IgD-negative memory B cell (primary cell): Measurements from ENCODE around the gene KCNH1. TPM values are rescaled to one million over a fixed set of nuclear protein-coding genes. Genes with fewer than 3 reads are reported as not detected.
"Not testable (repeated sequence)": the region's sequence is repeated elsewhere in the genome, so short reads cannot be mapped to it uniquely, and the experiment has no call there.

Experiments used
- H3K27ac Mint-ChIP-seq, 3 donors: one replicate each; pipeline ENCODE4 v1.8.0; 2020 to 2022; ENCODE audit warnings: mild to moderate bottlenecking in 3 of 3, mixed read lengths in 3 of 3, moderate library complexity in 1 of 3
- H3K27me3 Mint-ChIP-seq: one replicate; pipeline ENCODE4 v1.8.0; 2021; ENCODE audit warnings: mixed read lengths
- H3K36me3 Mint-ChIP-seq: one replicate; pipeline ENCODE4 v1.8.0; 2020; ENCODE audit warnings: mild to moderate bottlenecking, mixed read lengths
- H3K4me1 Mint-ChIP-seq, 3 donors: one replicate each; pipeline ENCODE4 v1.8.0; 2020 to 2022; ENCODE audit warnings: mixed read lengths in 3 of 3, mild to moderate bottlenecking in 1 of 3
- H3K4me3 Mint-ChIP-seq, 4 donors: one replicate each; pipeline ENCODE4 v1.8.0; 2020 to 2022; ENCODE audit warnings: mild to moderate bottlenecking in 4 of 4, mixed read lengths in 4 of 4, moderate library complexity in 3 of 4
- H3K9me3 Mint-ChIP-seq, 3 donors: one replicate each; pipeline ENCODE4 v1.8.0; 2020 to 2021; ENCODE audit warnings: mixed read lengths in 3 of 3, mild to moderate bottlenecking in 1 of 3
- polyA plus RNA-seq: library from polyadenylated mRNA; unstranded; fragments of 300-500 nt; fragmentation: Illumina TruSeq; gene quantifications from one replicate; pipeline ENCODE4 v1.2.3, GENCODE V29; 2021

The KCNH1 gene
- polyA plus RNA-seq, 1 donor from 2014 or later, result 0.14 TPM

DNA sequence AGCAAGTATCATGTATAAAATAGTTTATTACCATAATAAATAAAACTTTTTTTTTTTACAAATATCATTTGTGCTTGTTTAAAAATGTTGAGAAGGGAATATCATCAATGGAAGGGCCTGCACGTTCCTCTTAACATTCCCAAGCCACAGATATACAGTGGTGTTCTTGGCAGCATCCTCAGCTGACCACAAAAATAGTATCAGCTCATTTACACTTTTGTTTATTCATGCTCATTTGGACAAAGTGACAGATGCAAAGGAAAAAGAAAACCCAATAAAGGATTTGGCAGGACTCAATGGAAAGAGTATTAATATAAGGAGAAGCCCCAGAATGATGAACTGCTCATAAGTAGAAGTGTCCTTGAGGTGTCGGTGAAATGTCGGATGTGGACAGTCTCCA is 455.6 kb downstream of the KCNH1 start:
- H3K4me1 Mint-ChIP-seq, result peaks cover 0 to 1% (median 0%) of the 10 kb centered on the region in 3 donors
- peaks cover 20% of the 10 kb centered on the region for H3K36me3 Mint-ChIP-seq
- H3K27me3 Mint-ChIP-seq, result no peaks in the 10 kb centered on the region
- no peaks in the 10 kb centered on the region for H3K9me3 Mint-ChIP-seq
- H3K4me3 Mint-ChIP-seq, result no peak overlapping the region
- no peak overlapping the region for H3K27ac Mint-ChIP-seq

DNA sequence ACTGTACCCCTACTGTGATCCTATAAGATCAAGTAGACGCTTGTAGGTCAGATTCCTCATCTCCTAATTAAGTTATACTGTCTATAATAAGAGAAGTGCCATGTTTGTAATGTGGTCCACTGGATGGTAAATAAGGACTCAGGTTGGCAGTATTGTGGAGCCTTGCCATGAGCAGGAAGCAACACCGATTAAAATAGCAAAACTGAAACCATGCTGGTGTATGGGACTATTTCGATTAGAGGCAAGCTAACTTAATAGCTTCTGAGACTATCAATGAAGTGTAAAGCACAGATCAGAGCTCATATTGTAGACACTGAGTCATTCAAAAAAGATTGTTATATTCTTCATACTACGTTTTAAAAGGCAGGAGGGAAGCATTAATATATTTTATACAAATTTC is 456.4 kb downstream of the KCNH1 start:
- Mint-ChIP-seq H3K27me3 (no peaks in the 10 kb centered on the region), H3K27ac (peak overlapping the region in 1 of 3 donors; percentile 31), H3K36me3 (peaks cover 20% of the 10 kb centered on the region), H3K4me1 (peaks cover 0 to 1% (median 0%) of the 10 kb centered on the region in 3 donors), H3K9me3 (no peaks in the 10 kb centered on the region), H3K4me3 (no peak overlapping the region)

DNA sequence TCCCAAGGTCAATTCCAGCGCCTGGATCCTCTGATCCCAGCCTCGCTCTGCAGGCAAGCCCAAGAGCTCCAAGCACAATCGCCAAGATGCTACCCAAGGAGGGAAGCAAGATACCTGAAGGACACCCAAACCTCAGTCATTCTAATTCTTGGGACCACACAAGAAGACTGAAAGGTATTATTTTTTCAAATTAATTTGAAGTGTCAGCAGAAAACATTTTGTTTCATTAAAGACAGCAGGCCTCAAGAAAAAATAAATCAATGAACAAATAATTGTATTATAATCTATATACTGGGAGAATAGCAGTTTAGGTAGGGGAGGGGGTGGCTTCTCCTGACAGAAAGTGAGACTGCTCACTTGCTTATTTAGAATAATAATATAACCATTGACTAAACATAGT is 457.4 kb downstream of the KCNH1 start:
- Mint-ChIP-seq H3K4me3 (no peak overlapping the region), H3K4me1 (peaks cover 0 to 1% (median 0%) of the 10 kb centered on the region in 3 donors), H3K36me3 (peaks cover 20% of the 10 kb centered on the region), H3K9me3 (no peaks in the 10 kb centered on the region), H3K27ac (no peak overlapping the region), H3K27me3 (no peaks in the 10 kb centered on the region)

DNA sequence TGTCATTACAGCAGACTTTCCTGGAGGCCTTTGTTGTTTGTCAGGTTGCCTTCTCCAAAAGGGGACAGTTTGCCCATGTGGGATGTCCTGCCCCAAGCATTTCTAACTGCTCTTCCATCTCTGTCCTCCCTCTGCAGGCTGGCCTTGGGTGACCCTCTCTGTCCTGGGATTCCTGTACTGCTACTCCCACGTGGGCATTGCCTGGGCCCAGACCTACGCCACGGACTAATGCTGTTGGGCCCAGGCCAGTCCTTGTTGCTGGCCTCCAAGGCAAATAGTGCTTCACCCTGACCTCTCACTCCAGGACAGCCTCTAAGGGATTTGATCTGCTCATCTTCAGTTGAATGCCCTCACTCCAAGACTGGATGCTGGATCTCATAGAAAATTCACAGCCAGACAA is 459.8 kb downstream of the KCNH1 start:
- Mint-ChIP-seq H3K4me1 (peaks cover 0 to 1% (median 0%) of the 10 kb centered on the region in 3 donors), H3K9me3 (peaks cover 0 to 2% (median 0%) of the 10 kb centered on the region in 3 donors), H3K27ac (no peak overlapping the region), H3K27me3 (no peaks in the 10 kb centered on the region), H3K36me3 (peaks cover 17% of the 10 kb centered on the region), H3K4me3 (no peak overlapping the region)

DNA sequence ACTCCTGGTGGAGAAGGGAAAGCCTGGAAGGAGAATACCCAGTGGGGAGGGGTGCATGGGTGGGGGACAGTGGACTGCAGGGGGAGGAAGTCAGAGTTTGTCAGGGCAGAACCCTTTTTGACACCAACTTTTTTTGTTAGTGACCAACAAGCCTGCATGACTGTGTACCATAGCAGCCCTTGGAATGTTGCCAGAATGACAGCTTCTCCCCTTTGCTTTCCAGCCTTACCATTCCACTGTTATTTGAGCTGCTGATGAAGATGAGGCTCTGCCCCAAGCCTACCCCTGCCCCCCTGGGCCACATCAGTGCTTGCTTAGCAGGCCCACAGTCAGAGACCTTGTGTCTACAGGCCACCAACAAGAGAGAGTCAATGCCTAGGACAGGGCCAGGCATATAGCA is 464.0 kb downstream of the KCNH1 start:
- peaks cover 0 to 4% (median 0%) of the 10 kb centered on the region in 3 donors for H3K9me3 Mint-ChIP-seq
- peaks cover 12% of the 10 kb centered on the region for H3K36me3 Mint-ChIP-seq
- H3K4me1 Mint-ChIP-seq, result no peaks in the 10 kb centered on the region

DNA sequence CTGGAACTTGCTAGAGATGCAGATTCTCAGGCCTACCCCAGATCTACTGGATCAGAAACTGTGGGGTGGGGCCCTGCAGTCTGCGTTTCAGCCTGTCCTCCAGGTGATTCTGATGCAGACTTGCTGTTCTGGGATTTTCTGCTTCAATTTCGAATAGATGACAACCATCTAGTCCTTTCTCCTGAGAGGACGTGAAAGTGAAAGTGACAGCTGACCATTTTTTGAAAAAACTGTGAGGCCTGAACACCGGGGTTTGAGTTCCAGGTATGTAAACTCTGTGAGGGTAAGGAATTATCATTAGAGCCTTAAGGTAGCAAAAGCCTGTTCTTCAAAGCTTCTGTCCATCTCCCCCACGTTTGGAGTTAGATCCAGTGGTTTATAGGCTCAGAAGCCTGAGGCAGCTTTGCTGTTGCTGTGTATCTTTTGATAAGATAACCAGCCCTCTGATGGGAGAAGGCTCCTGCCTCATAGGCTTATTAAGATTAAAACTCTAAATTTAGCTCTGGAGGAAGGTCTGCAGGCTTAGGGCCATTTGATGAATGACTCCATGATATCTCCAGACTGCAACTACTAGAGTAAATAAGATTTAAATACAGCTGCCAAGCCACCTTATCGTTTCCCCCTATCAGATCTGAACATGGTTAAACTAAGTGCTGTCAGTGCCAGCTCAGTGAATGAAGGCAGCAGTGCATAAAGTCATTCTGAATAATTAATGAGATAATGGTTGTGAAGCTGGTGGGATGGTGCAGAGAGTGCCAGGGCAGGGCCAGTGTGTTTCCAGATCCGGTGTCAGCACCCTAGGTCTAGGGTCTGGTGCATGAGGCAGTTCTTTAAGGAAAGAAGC is 470.0 kb downstream of the KCNH1 start:
- Mint-ChIP-seq H3K4me3 (no peak overlapping the region), H3K4me1 (peaks cover 2 to 5% (median 4%) of the 10 kb centered on the region in 3 donors), H3K9me3 (peaks cover 0 to 5% (median 2%) of the 10 kb centered on the region in 3 donors), H3K36me3 (peaks cover 5% of the 10 kb centered on the region), H3K27ac (no peak overlapping the region), H3K27me3 (no peaks in the 10 kb centered on the region)

More for the DNA sequence above, 464.0 kb downstream of the KCNH1 start:
- no peak overlapping the region for H3K4me3 Mint-ChIP-seq
- no peak overlapping the region for H3K27ac Mint-ChIP-seq
- no peaks in the 10 kb centered on the region for H3K27me3 Mint-ChIP-seq

DNA sequence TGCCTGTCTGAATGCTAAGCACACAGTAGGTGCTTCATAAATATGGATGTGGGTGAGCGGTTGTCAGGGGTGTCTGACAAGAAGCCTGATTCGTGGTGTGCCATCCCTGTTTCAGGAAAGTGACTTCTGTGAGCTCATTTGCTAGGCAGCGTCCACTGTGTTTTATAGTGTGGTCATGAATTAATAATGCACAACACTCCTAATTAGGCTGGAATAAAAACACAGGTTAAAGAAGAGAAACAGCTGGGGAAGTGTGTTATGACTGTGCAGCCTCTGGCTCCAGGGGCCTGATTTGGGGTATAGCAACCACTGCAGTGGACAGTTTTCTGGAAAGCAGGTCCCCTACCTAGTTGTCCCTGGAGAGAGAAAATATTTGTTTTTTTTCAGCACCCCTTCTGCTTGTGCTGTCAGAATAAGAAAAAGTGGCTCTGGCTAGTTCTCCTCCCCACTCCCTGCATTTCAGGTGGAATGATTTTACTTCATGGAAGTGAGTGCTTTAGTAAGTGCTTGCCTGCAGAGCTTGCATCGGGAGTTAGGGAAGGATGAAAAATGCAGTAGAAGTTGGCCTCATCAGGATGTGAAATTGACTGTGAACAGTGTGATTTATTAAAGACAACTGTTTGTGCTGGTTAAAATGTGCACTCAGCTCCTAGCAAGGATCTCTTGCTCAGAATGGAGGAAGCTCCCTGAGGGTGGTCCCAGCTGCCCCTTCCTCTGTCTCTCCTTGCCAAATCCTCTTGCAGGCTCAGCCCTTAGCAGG is 471.5 kb downstream of the KCNH1 start:
- no peaks in the 10 kb centered on the region for H3K27me3 Mint-ChIP-seq
- peaks cover 2% of the 10 kb centered on the region for H3K36me3 Mint-ChIP-seq
- H3K9me3 Mint-ChIP-seq, result peaks cover 0 to 8% (median 0%) of the 10 kb centered on the region in 3 donors
- H3K4me3 Mint-ChIP-seq, result no peak overlapping the region
- no peak overlapping the region for H3K27ac Mint-ChIP-seq
- peaks cover 2 to 5% (median 4%) of the 10 kb centered on the region in 3 donors for H3K4me1 Mint-ChIP-seq

DNA sequence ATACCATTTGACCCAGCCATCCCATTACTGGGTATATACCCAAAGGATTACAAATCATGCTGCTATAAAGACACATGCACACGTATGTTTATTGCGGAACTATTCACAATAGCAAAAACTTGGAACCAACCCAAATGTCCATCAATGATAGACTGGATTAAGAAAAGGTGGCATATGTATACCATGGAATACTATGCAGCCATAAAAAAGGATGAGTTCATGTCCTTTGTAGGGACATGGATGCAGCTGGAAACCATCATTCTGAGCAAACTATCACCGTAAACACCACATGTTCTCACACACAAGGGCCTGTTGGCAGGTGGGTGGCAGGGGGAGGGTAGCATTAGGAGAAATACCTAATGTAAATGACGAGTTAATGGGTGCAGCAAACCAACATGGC is 472.4 kb downstream of the KCNH1 start:
- H3K4me1 Mint-ChIP-seq, H3K27ac Mint-ChIP-seq, H3K27me3 Mint-ChIP-seq, H3K9me3 Mint-ChIP-seq, H3K4me3 Mint-ChIP-seq, H3K36me3 Mint-ChIP-seq: not testable (repeated sequence)

DNA sequence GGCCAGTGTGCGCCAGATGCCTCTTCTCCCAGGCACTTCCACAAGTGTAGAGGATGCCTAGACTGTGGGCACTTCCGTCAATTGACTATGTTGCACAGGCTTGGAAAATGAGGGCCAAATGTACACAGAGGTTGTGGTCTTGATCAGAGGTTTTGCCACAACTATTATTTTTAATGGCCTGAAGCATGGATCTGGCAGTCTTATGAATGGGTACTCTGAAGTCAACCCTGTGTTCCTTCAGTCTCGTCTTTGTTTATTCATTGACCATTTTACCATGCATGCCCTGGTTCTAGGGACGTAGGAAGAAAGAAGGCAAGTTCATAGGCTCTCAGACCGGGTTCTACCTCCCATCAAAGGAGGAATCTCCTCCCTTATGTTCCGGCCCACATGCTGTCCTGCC is 476.1 kb downstream of the KCNH1 start:
- peak overlapping the region in 1 of 3 donors; percentile 39 for H3K27ac Mint-ChIP-seq
- H3K4me1 Mint-ChIP-seq, result peaks cover 0 to 2% (median 2%) of the 10 kb centered on the region in 3 donors
- no peaks in the 10 kb centered on the region for H3K27me3 Mint-ChIP-seq
- peak overlapping the region in 1 of 4 donors; percentile 30 for H3K4me3 Mint-ChIP-seq
- H3K36me3 Mint-ChIP-seq, result peaks cover 2% of the 10 kb centered on the region
- peaks cover 0 to 8% (median 0%) of the 10 kb centered on the region in 3 donors for H3K9me3 Mint-ChIP-seq

DNA sequence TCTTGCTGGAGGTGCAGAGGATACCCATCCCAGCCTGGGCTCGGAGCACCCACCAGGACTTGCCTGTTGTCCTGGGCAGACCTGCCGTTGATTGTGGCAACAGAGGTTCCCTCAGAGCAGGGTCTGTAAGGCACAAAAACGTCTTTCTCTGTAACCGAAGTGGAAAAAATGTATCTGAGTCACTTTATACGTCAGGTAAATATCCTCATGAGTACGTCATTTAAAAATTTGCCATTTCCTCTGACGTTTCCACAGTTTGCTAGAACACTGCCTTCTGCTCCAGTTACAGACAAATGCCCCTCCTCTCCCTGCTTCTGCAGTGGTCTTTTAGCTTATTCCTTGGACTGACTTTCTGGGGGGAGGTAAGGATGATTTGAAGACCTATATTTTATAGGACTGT is 478.4 kb downstream of the KCNH1 start:
- Mint-ChIP-seq H3K4me3 (no peak overlapping the region), H3K36me3 (peaks cover 4% of the 10 kb centered on the region), H3K27ac (no peak overlapping the region), H3K9me3 (peaks cover 0 to 6% (median 0%) of the 10 kb centered on the region in 3 donors), H3K4me1 (peaks cover 0 to 4% (median 0%) of the 10 kb centered on the region in 3 donors), H3K27me3 (no peaks in the 10 kb centered on the region)

DNA sequence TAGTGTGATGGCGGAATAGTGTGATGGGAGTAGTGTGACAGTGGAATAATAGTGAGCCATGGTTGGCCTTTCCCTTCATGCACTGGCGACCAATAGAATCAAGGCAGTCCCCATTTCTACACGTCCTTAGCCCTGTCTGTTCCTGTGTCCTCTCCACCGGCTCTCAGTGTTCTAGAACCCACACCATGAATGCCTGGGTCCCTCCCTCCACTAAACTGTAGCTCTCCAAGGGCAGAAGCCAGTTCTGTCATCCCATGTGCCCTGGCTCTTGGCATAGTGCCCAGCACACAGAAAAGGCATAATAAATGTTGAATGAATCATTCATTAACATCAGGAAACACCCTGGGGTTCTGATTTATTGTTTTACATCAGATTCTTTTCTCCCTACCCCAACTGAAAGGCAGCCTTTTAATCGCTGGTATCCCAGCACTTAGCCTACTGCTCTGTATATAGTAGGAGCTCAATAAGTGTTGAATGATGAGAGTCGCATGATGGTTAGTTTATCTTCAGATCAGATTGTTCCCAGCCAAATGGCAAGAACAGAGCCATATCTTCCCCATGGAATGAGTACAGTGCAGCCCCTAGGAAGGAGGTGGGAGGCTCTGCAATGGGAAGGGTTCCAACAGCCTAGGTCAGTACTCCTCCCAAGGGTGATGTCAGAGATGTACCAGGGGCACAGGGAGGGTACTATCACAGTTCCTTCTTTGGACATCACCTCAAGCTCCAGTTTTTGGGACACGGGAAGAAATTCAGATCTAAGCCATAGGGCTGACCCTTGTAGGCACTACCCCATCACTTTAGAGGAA is 479.6 kb downstream of the KCNH1 start:
- H3K4me3 Mint-ChIP-seq, result no peak overlapping the region
- no peaks in the 10 kb centered on the region for H3K27me3 Mint-ChIP-seq
- no peak overlapping the region for H3K27ac Mint-ChIP-seq
- H3K4me1 Mint-ChIP-seq, result peaks cover 0 to 4% (median 0%) of the 10 kb centered on the region in 3 donors
- H3K36me3 Mint-ChIP-seq, result peaks cover 4% of the 10 kb centered on the region
- peaks cover 0 to 6% (median 0%) of the 10 kb centered on the region in 3 donors for H3K9me3 Mint-ChIP-seq

DNA sequence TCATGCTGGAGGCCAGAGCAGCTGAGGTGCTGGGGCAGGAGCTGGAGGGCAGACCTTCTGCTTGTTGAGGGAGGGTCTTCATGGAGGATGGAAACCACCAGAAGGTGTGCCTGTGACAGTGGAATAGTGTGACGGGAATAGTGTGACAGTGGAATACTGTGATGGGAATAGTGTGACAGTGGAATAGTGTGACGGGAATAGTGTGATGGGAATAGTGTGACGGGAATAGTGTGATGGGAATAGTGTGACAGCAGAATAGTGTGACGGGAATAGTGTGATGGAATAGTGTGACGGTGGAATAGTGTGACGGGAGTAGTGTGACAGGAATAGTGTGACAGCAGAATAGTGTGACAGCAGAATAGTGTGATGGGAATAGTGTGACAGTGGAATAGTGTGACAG is 480.2 kb downstream of the KCNH1 start:
- H3K9me3 Mint-ChIP-seq, result peaks cover 0 to 3% (median 0%) of the 10 kb centered on the region in 3 donors
- H3K27ac Mint-ChIP-seq, result no peak overlapping the region

DNA sequence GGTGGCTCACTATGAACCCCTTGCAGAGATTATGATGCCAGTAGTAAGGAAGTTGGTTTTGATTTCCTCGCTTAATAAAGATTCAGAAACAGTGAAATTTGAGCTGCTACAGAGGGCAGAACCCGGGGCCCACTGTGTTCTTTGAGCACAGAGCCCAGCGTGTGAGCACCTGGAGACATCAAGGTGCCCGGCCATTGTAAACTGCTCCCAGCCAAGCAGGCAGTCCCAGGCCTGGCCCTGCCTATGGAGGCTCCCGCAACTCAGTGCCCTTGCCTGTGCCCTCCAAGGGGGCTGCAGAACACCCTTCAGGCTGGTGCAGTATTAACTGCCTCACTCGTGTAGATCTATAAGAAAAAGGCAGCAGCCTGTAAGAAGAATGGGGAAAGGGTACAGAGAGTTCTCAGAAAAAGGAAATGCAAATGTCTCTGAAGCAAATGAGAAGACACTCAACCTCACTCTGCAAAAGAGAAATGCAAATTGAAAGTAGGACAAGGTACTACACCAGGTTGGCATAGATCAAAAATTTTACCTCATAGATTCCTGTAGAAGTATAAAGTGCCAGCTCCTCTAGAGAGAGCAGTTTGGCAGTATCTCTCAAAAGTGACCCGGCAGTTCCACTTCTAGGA is 481.5 kb downstream of the KCNH1 start:
- Mint-ChIP-seq H3K4me1 (peaks cover 0 to 4% (median 0%) of the 10 kb centered on the region in 3 donors), H3K27me3 (no peaks in the 10 kb centered on the region), H3K4me3 (no peak overlapping the region), H3K36me3 (peaks cover 10% of the 10 kb centered on the region), H3K27ac (no peak overlapping the region), H3K9me3 (no peaks in the 10 kb centered on the region)

More for the DNA sequence above, 480.2 kb downstream of the KCNH1 start:
- Mint-ChIP-seq H3K27me3 (no peaks in the 10 kb centered on the region), H3K4me3 (no peak overlapping the region), H3K4me1 (peaks cover 0 to 4% (median 0%) of the 10 kb centered on the region in 3 donors), H3K36me3 (peaks cover 6% of the 10 kb centered on the region)

DNA sequence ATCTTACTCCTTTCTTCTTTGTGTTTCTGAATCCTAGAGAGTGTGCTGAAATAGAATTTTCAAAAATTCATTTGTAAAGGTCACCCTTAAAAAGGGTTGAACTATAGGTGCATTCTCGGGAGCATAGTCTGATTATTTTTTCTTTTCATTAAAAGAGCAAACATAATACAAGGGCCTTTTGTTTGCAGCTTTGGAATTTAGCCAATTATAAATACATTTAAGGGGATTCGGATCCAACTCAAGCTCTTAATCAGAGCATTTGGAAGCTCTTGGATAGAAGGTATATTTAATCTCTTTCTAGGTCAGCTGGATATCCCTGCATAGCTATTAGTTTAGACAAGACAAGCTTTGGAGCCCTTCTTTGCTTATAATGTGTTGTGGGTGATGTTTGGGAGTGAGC is 483.5 kb downstream of the KCNH1 start:
- Mint-ChIP-seq H3K27ac (no peak overlapping the region), H3K4me3 (no peak overlapping the region), H3K4me1 (peaks cover 0 to 4% (median 0%) of the 10 kb centered on the region in 3 donors)

More for the DNA sequence above, 483.5 kb downstream of the KCNH1 start:
- no peaks in the 10 kb centered on the region for H3K27me3 Mint-ChIP-seq
- no peaks in the 10 kb centered on the region for H3K9me3 Mint-ChIP-seq
- H3K36me3 Mint-ChIP-seq, result peaks cover 15% of the 10 kb centered on the region
